ENCODE data around the gene MEF2A. TPM values are rescaled to one million over a fixed set of nuclear protein-coding genes. Genes with fewer than 3 reads are reported as not detected.

Gene MEF2A
- total RNA-seq, 2 experiments from 2014 or later: 16.5 to 20.9 TPM

Other genes with a start within 250 kb of the MEF2A start
- 1 to 10 TPM; 4.7 to 5.3 TPM for gene LYSMD4, start 167.5 kb downstream of the MEF2A start, total RNA-seq

Measured in activated CD4-positive, alpha-beta T cell treated with anti-CD3 and anti-CD28 coated beads for 36 hours (primary cell).